ENCODE measurements around the gene ENPP7. TPM values are rescaled to one million over a fixed set of nuclear protein-coding genes. Genes with fewer than 3 reads are reported as not detected.

The ENPP7 gene
- total RNA-seq, 1 donor: not detected

Other genes with a start within 250 kb of the ENPP7 start
- under 0.01 TPM for gene RBFOX3, start 119.9 kb upstream of the ENPP7 start, total RNA-seq
- under 0.01 TPM for gene CBX2, start 47.2 kb downstream of the ENPP7 start, total RNA-seq
- gene CBX8, start 66.1 kb downstream of the ENPP7 start, total RNA-seq: 1.2 TPM
- 77.2 TPM for gene CBX4, start 108.5 kb downstream of the ENPP7 start, total RNA-seq

All from mononuclear cell (primary cell).